Stomach smooth muscle (tissue), 2 donors: ENCODE measurements around the gene PCDHGA7.
"Not testable (repeated sequence)": the region's sequence is repeated elsewhere in the genome, so short reads cannot be mapped to it uniquely, and the experiment has no call there.

Source experiments
- H3K27ac ChIP-seq: one replicate; pipeline ENCODE4 v1.7.0; 2013; ENCODE audit warnings: mild to moderate bottlenecking, low read length, inconsistent platforms
- H3K27me3 ChIP-seq, 2 donors: one replicate each; pipeline ENCODE4 v1.7.0; 2013; ENCODE audit warnings: low read length in 2 of 2; ENCODE audit not compliant: insufficient read depth in 2 of 2, control insufficient read depth in 1 of 2
- H3K36me3 ChIP-seq, 2 donors: one replicate each; pipeline ENCODE4 v1.7.0; 2013; ENCODE audit warnings: low read length in 2 of 2; ENCODE audit not compliant: control insufficient read depth in 2 of 2, insufficient read depth in 2 of 2
- H3K4me1 ChIP-seq: one replicate; pipeline ENCODE4 v1.7.0; 2013; ENCODE audit warnings: low read length; ENCODE audit not compliant: control insufficient read depth, insufficient read depth
- H3K4me3 ChIP-seq, 2 donors: one replicate each; pipeline ENCODE4 v1.7.0; 2013; ENCODE audit warnings: low read length in 2 of 2
- H3K9ac ChIP-seq, 2 donors: one replicate each; pipeline ENCODE4 v1.7.0; 2013; ENCODE audit warnings: low read length in 2 of 2, mild to moderate bottlenecking in 1 of 2
- H3K9me3 ChIP-seq, 2 donors: one replicate each; pipeline ENCODE4 v1.7.0; 2013; ENCODE audit warnings: low read length in 2 of 2; ENCODE audit not compliant: control insufficient read depth in 2 of 2
- donor health status: healthy.
- donor health status: Pancreatic carcinoma.

Gene PCDHGA7

DNA sequence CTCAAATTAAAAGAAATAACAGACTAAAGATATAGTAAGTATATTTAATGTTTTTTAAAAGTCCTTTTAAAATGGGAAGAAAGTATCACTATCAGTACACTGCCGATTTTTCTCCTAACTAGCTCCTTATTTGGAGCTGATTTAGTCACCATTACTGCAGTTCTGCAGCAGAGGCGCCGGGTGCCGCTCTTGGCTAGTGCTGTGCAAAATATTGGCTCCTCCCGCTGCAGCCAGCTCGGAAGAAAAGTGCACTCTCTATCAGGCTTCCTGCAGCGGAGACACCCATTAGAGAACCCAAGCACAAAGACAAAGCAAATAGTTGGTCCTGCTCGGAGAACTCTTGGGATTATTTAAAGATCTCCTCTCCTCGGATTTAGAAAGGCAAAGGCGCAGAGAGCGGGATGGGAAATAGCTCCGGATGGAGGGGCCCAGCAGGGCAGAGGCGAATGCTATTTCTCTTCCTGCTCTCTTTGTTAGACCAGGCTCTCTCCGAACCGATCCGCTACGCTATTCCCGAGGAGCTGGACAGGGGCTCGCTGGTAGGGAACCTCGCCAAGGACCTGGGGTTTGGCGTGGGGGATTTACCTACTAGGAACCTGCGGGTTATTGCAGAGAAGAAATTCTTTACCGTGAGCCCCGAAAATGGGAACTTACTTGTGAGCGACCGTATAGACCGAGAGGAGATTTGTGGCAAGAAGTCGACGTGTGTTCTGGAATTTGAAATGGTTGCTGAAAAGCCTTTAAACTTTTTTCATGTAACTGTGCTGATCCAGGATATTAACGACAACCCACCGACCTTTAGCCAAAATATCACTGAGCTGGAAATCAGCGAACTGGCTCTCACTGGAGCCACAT lies 12.3 kb upstream of the PCDHGA7 start, which contains the start of gene PCDHGB3:
PCDHGB3 (plus strand) TSS at position 249 of the 855 bp plus-strand sequence; CDS start at position 402, 153 bp downstream.
- no peak within 1 kb of the TSS for H3K27ac ChIP-seq
- H3K4me3 ChIP-seq, result peak within 1 kb of the TSS; percentile 47 to 57
- H3K9me3 ChIP-seq, result peaks cover 45 to 70% of the 10 kb centered on the region in 2 donors
- peaks cover 0 to 2% of the 10 kb centered on the region in 2 donors for H3K36me3 ChIP-seq
- no peaks in the 10 kb centered on the region for H3K27me3 ChIP-seq
- peaks cover 4% of the 10 kb centered on the region for H3K4me1 ChIP-seq
- H3K9ac ChIP-seq, result no peak within 1 kb of the TSS

GRCh38 chr5:141371572-141372475 lies 10.7 kb upstream of the PCDHGA7 start:
- Histone ChIP-seq H3K9ac (no peak overlapping the region), H3K4me1 (peaks cover 4% of the 10 kb centered on the region), H3K36me3 (peaks cover 0 to 2% of the 10 kb centered on the region in 2 donors), H3K27me3 (no peaks in the 10 kb centered on the region), H3K9me3 (peaks cover 41 to 70% of the 10 kb centered on the region in 2 donors), H3K27ac (no peak overlapping the region), H3K4me3 (peak overlapping the region; percentile 36 to 47)

GRCh38 chr5:141373673-141374317 lies 8.7 kb upstream of the PCDHGA7 start, which contains the start of gene PCDHGA6:
Gene PCDHGA6 (plus strand): TSS chr5:141373891. CDS start chr5:141374084, 193 bp downstream.
- Histone ChIP-seq H3K4me3 (peak within 1 kb of the TSS; percentile 31 to 65), H3K4me1 (peaks cover 4% of the 10 kb centered on the region), H3K9me3 (peaks cover 40 to 77% of the 10 kb centered on the region in 2 donors), H3K27ac (no peak within 1 kb of the TSS), H3K27me3 (no peaks in the 10 kb centered on the region), H3K9ac (no peak within 1 kb of the TSS), H3K36me3 (peaks cover 0 to 2% of the 10 kb centered on the region in 2 donors)

GRCh38 chr5:141374627-141375026 lies 7.9 kb upstream of the PCDHGA7 start:
- Histone ChIP-seq H3K9ac (no peak overlapping the region), H3K4me1 (peaks cover 4% of the 10 kb centered on the region), H3K27ac (no peak overlapping the region), H3K4me3 (peak overlapping the region; percentile 31 to 65), H3K36me3 (peaks cover 0 to 2% of the 10 kb centered on the region in 2 donors), H3K9me3 (peaks cover 38 to 76% of the 10 kb centered on the region in 2 donors), H3K27me3 (no peaks in the 10 kb centered on the region)

- H3K27ac ChIP-seq, H3K27me3 ChIP-seq, H3K4me1 ChIP-seq, H3K9ac ChIP-seq, H3K36me3 ChIP-seq: not testable (repeated sequence)
- Histone ChIP-seq H3K9me3 (peaks cover 36 to 73% of the 10 kb centered on the region in 2 donors), H3K4me3 (peak overlapping the region in 1 of 2 donors; percentile 15)
Observed at GRCh38 chr5:141375444-141376155, 6.9 kb upstream of the PCDHGA7 start.

DNA sequence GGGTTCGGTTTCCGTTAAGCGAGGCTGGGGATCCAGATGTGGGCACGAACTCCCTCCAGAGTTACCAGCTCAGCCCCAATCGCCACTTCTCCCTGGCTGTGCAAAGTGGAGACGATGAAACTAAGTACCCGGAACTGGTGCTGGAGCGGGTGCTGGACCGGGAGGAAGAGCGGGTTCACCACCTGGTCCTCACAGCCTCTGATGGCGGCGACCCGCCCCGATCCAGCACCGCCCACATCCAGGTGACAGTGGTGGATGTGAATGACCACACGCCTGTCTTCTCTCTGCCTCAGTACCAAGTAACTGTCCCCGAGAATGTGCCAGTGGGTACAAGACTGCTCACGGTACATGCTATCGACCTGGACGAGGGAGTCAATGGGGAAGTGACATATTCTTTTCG lies 803 bp downstream of the PCDHGA7 start:
- Histone ChIP-seq H3K9ac (no peak overlapping the region), H3K4me1 (no peaks in the 10 kb centered on the region), H3K27me3 (no peaks in the 10 kb centered on the region), H3K9me3 (peaks cover 36 to 59% of the 10 kb centered on the region in 2 donors), H3K4me3 (peak overlapping the region; percentile 56 to 58), H3K27ac (no peak overlapping the region), H3K36me3 (peaks cover 0 to 3% of the 10 kb centered on the region in 2 donors)

- no peaks in the 10 kb centered on the region for H3K4me1 ChIP-seq
- peaks cover 44 to 73% of the 10 kb centered on the region in 2 donors for H3K9me3 ChIP-seq
- H3K4me3 ChIP-seq, result peak overlapping the region in 1 of 2 donors; percentile 58
- H3K27me3 ChIP-seq, result no peaks in the 10 kb centered on the region
- H3K27ac ChIP-seq, result no peak overlapping the region
- H3K9ac ChIP-seq, result no peak overlapping the region
- H3K36me3 ChIP-seq, result peaks cover 0 to 3% of the 10 kb centered on the region in 2 donors
Observed at GRCh38 chr5:141384471-141385267, 2.1 kb downstream of the PCDHGA7 start.

GRCh38 chr5:141387557-141388311 lies 5.2 kb downstream of the PCDHGA7 start, which contains the start of gene PCDHGB4:
Gene PCDHGB4 (plus strand): TSS chr5:141387698. CDS start chr5:141387885, 187 bp downstream.
- H3K4me3 ChIP-seq, result peak within 1 kb of the TSS; percentile 29 to 38
- not testable (repeated sequence) for H3K36me3 ChIP-seq, H3K9ac ChIP-seq, H3K4me1 ChIP-seq, H3K27ac ChIP-seq, H3K27me3 ChIP-seq
- H3K9me3 ChIP-seq, result peaks cover 52 to 77% of the 10 kb centered on the region in 2 donors

DNA sequence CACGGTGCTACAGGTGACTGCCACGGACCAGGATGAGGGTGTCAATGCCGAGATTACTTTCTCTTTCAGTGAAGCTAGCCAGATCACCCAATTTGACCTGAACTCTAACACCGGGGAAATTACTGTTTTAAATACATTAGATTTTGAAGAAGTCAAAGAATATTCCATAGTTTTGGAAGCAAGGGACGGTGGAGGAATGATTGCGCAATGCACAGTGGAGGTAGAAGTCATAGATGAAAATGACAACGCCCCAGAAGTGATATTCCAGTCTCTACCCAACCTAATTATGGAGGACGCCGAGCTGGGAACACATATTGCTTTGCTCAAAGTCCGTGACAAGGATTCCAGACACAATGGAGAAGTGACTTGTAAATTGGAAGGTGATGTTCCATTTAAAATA lies 6.1 kb downstream of the PCDHGA7 start:
- H3K27ac ChIP-seq, result no peak overlapping the region
- peaks cover 52 to 77% of the 10 kb centered on the region in 2 donors for H3K9me3 ChIP-seq
- H3K27me3 ChIP-seq, result peaks cover 0 to 3% of the 10 kb centered on the region in 2 donors
- H3K4me1 ChIP-seq, result no peaks in the 10 kb centered on the region
- H3K4me3 ChIP-seq, result peak overlapping the region in 1 of 2 donors; percentile 38
- H3K9ac ChIP-seq, result no peak overlapping the region
- H3K36me3 ChIP-seq, result peaks cover 0 to 3% of the 10 kb centered on the region in 2 donors
